ENCODE data around the gene CACHD1.

Gene CACHD1

DNA sequence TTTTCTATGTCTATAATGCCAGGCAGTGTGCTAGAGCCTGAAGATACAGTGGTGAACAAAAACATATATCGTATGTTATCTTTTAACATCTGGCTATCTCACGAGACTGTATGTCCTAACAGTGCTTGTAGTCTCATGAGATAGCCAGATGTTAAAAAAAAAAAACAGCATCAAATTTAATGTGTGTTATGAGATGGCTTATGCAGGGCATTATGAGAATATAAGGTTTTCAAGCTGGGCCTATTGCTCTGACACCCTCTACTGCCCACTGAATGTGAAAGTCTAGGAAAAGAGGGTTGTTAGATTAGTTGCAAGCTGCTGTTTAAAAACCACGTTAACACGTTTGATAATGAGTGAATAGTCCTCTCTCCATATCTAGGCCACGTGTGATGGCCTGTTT, 109.8 kb downstream of the CACHD1 start:
- FAIRE-seq (no peak), DNase-seq (ENCODE audit: insufficient read length, low spot score) (no peak)
- TF ChIP-seq, protein P1, sequence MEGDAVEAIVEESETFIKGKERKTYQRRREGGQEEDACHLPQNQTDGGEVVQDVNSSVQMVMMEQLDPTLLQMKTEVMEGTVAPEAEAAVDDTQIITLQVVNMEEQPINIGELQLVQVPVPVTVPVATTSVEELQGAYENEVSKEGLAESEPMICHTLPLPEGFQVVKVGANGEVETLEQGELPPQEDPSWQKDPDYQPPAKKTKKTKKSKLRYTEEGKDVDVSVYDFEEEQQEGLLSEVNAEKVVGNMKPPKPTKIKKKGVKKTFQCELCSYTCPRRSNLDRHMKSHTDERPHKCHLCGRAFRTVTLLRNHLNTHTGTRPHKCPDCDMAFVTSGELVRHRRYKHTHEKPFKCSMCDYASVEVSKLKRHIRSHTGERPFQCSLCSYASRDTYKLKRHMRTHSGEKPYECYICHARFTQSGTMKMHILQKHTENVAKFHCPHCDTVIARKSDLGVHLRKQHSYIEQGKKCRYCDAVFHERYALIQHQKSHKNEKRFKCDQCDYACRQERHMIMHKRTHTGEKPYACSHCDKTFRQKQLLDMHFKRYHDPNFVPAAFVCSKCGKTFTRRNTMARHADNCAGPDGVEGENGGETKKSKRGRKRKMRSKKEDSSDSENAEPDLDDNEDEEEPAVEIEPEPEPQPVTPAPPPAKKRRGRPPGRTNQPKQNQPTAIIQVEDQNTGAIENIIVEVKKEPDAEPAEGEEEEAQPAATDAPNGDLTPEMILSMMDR (IDR thresholded peaks at IDR 0.05; ENCODE audit: insufficient read depth, missing control alignments) = no peak

DNA sequence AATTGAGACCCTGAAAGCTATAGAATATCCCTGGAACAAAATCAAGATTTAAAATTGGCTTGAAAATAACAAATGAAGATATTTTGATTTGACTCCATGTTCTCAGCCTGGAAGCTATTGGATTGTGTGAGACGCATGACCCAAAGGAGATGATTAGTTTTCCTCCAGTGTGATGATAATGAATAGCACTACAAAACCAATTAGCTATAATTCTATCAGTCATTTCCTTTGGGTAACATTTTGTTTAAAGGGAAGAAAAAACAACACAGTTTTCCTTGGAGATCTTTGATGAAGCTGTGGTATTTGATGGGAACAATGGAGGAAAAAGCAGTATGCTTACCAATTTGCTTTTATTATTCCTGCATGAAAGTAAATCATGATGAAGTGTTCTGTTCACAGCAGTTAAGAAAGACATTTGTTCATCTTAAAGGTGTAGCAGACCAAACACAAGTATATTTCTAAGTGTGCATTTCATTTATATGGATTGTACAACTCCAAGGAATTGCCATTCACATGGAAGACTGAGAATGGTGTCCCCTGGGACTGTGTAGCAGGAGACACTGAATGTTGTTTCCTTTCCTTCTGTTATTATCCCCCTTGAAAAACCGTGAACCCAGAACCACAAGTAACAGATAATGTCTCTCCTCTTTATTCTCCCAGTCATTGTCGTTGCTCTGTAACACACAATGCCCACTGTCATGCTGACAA, 111.4 kb downstream of the CACHD1 start:
- DNase-seq (ENCODE audit: insufficient read length, low spot score) = no peak
- no peak for FAIRE-seq
- TF ChIP-seq, protein P1 (IDR thresholded peaks at IDR 0.05; ENCODE audit: insufficient read depth, missing control alignments) = no peak

DNA sequence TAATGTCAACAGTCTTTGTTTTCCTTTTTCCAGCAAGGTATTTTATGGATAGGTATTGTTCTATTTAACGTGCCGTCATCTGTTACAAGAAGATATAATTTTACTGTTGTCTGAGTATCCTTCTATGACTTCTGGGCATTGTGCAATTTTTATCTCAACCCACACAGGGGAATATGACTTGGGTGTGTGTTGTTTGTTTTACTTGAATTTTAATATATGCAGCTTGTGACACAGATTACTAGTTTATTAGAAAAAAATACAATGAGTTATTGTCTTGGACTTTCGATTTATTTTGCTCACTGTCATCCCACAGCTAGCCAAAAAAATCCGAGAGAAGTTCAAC, 111.9 kb downstream of the CACHD1 start:
- TF ChIP-seq, protein P1 (IDR thresholded peaks at IDR 0.05; ENCODE audit: insufficient read depth, missing control alignments) = no peak
- no peak for DNase-seq (ENCODE audit: insufficient read length, low spot score)
- FAIRE-seq = no peak

DNA sequence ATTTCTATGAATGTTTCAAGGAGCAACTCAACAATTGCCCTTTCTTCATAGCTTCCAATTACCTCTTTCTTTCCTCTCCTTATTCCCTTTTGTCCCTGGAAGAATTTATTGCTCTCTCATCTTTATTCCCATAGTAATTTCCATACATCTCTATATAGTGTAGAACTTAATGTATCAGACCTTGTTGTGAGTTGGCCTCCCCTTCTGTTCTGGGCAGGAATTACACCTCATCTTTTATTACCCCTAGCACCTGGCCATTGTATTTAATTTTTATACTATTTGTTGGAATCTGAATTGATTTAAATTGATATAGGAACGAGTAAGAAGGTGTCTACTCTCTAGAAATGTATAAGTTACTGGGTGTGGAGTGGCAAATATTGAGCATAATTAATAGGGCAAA, 114.5 kb downstream of the CACHD1 start:
- DNase-seq (ENCODE audit: insufficient read length, low spot score) = no peak
- no peak for FAIRE-seq
- TF ChIP-seq, protein P1 (IDR thresholded peaks at IDR 0.05; ENCODE audit: insufficient read depth, missing control alignments) = peak; percentile 9

DNA sequence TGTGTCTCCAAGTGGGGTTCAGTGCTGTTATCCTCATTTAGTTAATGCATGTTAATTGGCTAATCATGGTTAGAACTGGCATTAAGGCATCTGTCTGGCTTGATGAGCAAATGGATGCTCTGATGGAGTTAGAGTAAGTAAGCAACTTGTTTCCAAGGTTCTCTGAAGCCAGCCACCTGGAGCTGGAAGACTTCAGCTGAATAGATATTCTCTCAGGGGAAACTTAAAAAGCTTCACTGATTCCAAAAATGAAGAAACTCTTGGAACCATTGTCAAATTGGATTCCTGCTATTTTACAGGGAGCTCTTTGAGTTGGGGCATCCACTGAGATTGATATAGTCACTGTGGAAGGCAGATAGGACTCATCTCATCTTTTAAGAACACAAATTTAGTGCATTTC, 118.9 kb downstream of the CACHD1 start:
- DNase-seq (ENCODE audit: insufficient read length, low spot score) (no peak), FAIRE-seq (no peak)
- TF ChIP-seq, protein P1 (IDR thresholded peaks at IDR 0.05; ENCODE audit: insufficient read depth, missing control alignments) = no peak

DNA sequence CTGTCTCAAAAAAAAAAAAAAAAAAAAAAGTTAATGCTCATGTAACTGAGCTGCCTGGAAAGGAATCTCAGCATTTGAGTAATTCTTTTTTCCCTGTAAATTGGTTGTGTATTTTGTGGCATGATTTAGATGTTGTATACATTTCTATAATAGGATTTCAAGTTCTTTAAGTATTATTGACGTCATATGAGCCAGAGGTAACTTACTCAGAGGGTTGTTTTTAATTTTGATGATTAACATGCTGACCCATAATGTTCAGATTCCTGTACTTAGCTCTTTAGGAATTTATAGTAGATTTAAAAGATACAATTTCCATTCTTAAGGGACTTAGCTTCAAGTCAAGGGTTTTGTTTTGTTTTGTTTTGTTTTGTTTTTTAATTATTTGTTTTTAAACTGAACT, 120.4 kb downstream of the CACHD1 start:
- no peak for FAIRE-seq
- no peak for DNase-seq (ENCODE audit: insufficient read length, low spot score)
- TF ChIP-seq, protein P1 (IDR thresholded peaks at IDR 0.05; ENCODE audit: insufficient read depth, missing control alignments) = no peak

DNA sequence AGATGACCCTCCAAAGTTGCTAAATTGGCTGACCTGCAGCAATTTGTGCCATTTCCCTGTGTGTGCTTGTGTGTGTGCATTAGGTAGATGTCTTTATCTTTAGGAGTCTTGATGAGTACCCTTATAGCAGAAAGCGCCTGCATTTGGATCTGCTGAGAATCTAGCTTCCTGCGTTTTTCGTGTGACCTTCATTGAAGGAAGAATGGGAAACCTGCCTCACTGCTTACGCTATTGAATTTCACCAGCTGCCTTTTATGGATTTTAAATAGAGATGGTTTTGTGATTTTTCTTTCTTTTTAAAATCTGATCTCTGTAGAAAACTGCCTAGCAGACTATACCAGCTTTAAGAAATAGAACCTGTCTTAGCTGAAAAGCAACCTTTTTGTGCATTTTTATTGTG, 124.5 kb downstream of the CACHD1 start:
- DNase-seq (ENCODE audit: insufficient read length, low spot score) (no peak), FAIRE-seq (no peak)
- TF ChIP-seq, protein P1 (IDR thresholded peaks at IDR 0.05; ENCODE audit: insufficient read depth, missing control alignments) = no peak

Data from D721Med (cell line).